CD4-positive, alpha-beta T cell treated with Interleukin-15 for 1 hour (primary cell): ENCODE results near the gene STXBP1.

Experiments
- DNase-seq: peaks from one replicate; pipeline ENCODE4 v3.0.0-alpha.2; 2020

STXBP1 gene

GRCh38 chr9:127660886-127661741 lies 49.0 kb downstream of the STXBP1 start:
- no peak for DNase-seq

GRCh38 chr9:127662617-127663016 lies 50.5 kb downstream of the STXBP1 start:
- no peak for DNase-seq

GRCh38 chr9:127664324-127664677 lies 52.2 kb downstream of the STXBP1 start:
- no peak for DNase-seq

- no peak for DNase-seq
These were observed 52.8 kb downstream of the STXBP1 start for GRCh38 chr9:127664678-127665507.

- DNase-seq = no peak
These were observed 55.2 kb downstream of the STXBP1 start for GRCh38 chr9:127667127-127667844.

GRCh38 chr9:127667906-127668305 lies 55.8 kb downstream of the STXBP1 start:
- DNase-seq = no peak

- no peak for DNase-seq
These were observed 61.2 kb downstream of the STXBP1 start for GRCh38 chr9:127673234-127673633.

GRCh38 chr9:127676638-127677037 lies 64.6 kb downstream of the STXBP1 start:
- no peak for DNase-seq

- DNase-seq = no peak
These were observed 67.4 kb downstream of the STXBP1 start for GRCh38 chr9:127679506-127679905.

GRCh38 chr9:127680226-127680625 lies 68.1 kb downstream of the STXBP1 start:
- DNase-seq = no peak

GRCh38 chr9:127680846-127681245 lies 68.8 kb downstream of the STXBP1 start:
- DNase-seq = no peak

GRCh38 chr9:127682351-127683136 lies 70.5 kb downstream of the STXBP1 start:
- no peak for DNase-seq

- DNase-seq = no peak
These were observed 71.6 kb downstream of the STXBP1 start for GRCh38 chr9:127683723-127684122.

- no peak for DNase-seq
These were observed 72.5 kb downstream of the STXBP1 start for GRCh38 chr9:127684576-127684975.

- DNase-seq = no peak
These were observed 74.7 kb downstream of the STXBP1 start for GRCh38 chr9:127686461-127687393.

- no peak for DNase-seq
These were observed 77.4 kb downstream of the STXBP1 start for GRCh38 chr9:127689329-127690000.

GRCh38 chr9:127690735-127691134 lies 78.7 kb downstream of the STXBP1 start:
- DNase-seq = no peak

- DNase-seq = no peak
These were observed 80.0 kb downstream of the STXBP1 start for GRCh38 chr9:127692071-127692470.

- no peak for DNase-seq
These were observed 81.1 kb downstream of the STXBP1 start for GRCh38 chr9:127693143-127693542.

GRCh38 chr9:127693697-127694096 lies 81.6 kb downstream of the STXBP1 start:
- DNase-seq = no peak
